A549 (cell line): ENCODE results near the gene GYG2. TPM values are rescaled to one million over a fixed set of nuclear protein-coding genes. Genes with fewer than 3 reads are reported as not detected.
A peak's percentile ranks its signal among the peaks of the same experiment; 100 is the strongest.

Source experiments
- ATAC-seq, 2 experiments: fragments of 200-7000 bp in 1 of 2; fragments of >200 bp in 1 of 2; cut with Nextera tagmentation in 1 of 2; cut with Tn5 transposase in 1 of 2; 3 replicates each; pipeline versions ENCODE4 v1.8.0 to v1.9.1; 2018 to 2020; ENCODE audit warnings: mild to moderate bottlenecking in 1 of 2, moderate library complexity in 1 of 2
- CTCF ChIA-PET: fragments of 300-600 bp; sonication (Branson Sonifier 250); formaldehyde crosslinking; extraction: SDS; loops from one replicate; lab custom pipeline; 2021; ENCODE audit warnings: antibody characterized with exemption, inconsistent platforms; lab: Yijun Ruan, JAX
- POLR2A ChIA-PET: fragments of 350-600 bp; formaldehyde crosslinking; extraction: SDS; loops from one replicate; lab custom pipeline; 2021; ENCODE audit warnings: antibody characterized with exemption, inconsistent platforms; lab: Yijun Ruan, JAX
- DNase-seq, 2 experiments: peaks; one replicate each; pipeline versions ENCODE4 v3.0.0 to v3.0.0-alpha.2; 2011 to 2016; ENCODE audit warnings: low read depth in 1 of 2, low spot score in 1 of 2
- FAIRE-seq: peaks from 2 replicates; lab custom pipeline; 2011; peaks lifted over from hg19 to GRCh38; lab: Jason Lieb, UNC
- H3K27ac ChIP-seq, 2 experiments: fragments of >200 bp; sonication (Bioruptor Twin); formaldehyde crosslinking; 3 replicates each; pipeline ENCODE4 v1.5.1; 2016 to 2017
- H3K4me1 ChIP-seq: fragments of >200 bp; sonication (Bioruptor Twin); formaldehyde crosslinking; 3 replicates; pipeline ENCODE4 v1.6.1; 2016
- H3K4me2 ChIP-seq: fragments of >200 bp; sonication (Bioruptor Twin); formaldehyde crosslinking; 3 replicates; pipeline ENCODE4 v1.6.1; 2016
- H3K4me3 ChIP-seq: fragments of >200 bp; sonication (Bioruptor Twin); formaldehyde crosslinking; 3 replicates; pipeline ENCODE4 v1.5.1; 2016
- H3K9me3 ChIP-seq: fragments of >200 bp; sonication (Bioruptor Twin); formaldehyde crosslinking; 3 replicates; pipeline ENCODE4 v1.6.1; 2016
- CHD2 ChIP-seq: fragments of 150-350 bp; IDR thresholded peaks from 2 replicates; pipeline ENCODE4 v1.6.1; 2014; ENCODE audit warnings: low read length; ENCODE audit not compliant: partially characterized antibody
- CHD4 ChIP-seq: fragments of 200-600 bp; sonication (generic); IDR thresholded peaks from 2 replicates; pipeline ENCODE4 v1.6.1; 2016; ENCODE audit warnings: antibody characterized with exemption, mild to moderate bottlenecking, borderline replicate concordance
- EHF ChIP-seq: fragments of 250-450 bp; sonication (Bioruptor Pico); IDR thresholded peaks from 2 replicates; pipeline ENCODE4 v1.5.0; 2020; ENCODE audit warnings: mild to moderate bottlenecking
- EHMT2 ChIP-seq: fragments of 200-600 bp; sonication (generic); IDR thresholded peaks from 2 replicates; pipeline ENCODE4 v1.6.1; 2016; ENCODE audit warnings: antibody characterized with exemption, low read depth, mild to moderate bottlenecking, moderate library complexity
- EP300 ChIP-seq, 2 experiments: fragments of >200 bp; sonication (Bioruptor Twin); formaldehyde crosslinking; IDR thresholded peaks; 2 replicates in 1 of 2; 3 replicates in 1 of 2; pipeline ENCODE4 v1.6.1; 2016 to 2017
- FOSL2 ChIP-seq, 2 experiments: fragments of 450-650 bp in 1 of 2; fragments of >200 bp in 1 of 2; sonication (Bioruptor Twin) in 1 of 2; formaldehyde crosslinking; IDR thresholded peaks; 2 replicates each; pipeline versions ENCODE4 v1.5.0 to v1.6.1; 2016 to 2020; ENCODE audit warnings: mild to moderate bottlenecking in 1 of 2, moderate library complexity in 1 of 2
- FOXS1 ChIP-seq: fragments of 250-450 bp; sonication (Bioruptor Pico); IDR thresholded peaks from 2 replicates; pipeline ENCODE4 v1.5.0; 2020; ENCODE audit warnings: mild to moderate bottlenecking, moderate library complexity
- GATA3 ChIP-seq: IDR thresholded peaks from 2 replicates; pipeline ENCODE4 v1.6.1; 2012; ENCODE audit warnings: borderline replicate concordance
- HMGXB4 ChIP-seq: fragments of 250-450 bp; sonication (Bioruptor Pico); IDR thresholded peaks from 2 replicates; pipeline ENCODE4 v1.5.0; 2021; ENCODE audit warnings: mild to moderate bottlenecking, moderate library complexity, borderline replicate concordance
- HOXA7 ChIP-seq: fragments of 250-450 bp; sonication (Bioruptor Pico); IDR thresholded peaks from 2 replicates; pipeline ENCODE4 v1.5.0; 2020; ENCODE audit warnings: mild to moderate bottlenecking, moderate library complexity
- KDM1A ChIP-seq: fragments of 200-600 bp; sonication (generic); IDR thresholded peaks from 2 replicates; pipeline ENCODE4 v1.6.1; 2016; ENCODE audit warnings: low read depth, mild to moderate bottlenecking
- MAFK ChIP-seq: fragments of 450-650 bp; IDR thresholded peaks from 2 replicates; pipeline ENCODE4 v1.6.1; 2014; ENCODE audit not compliant: partially characterized antibody
- NFE2L2 ChIP-seq: fragments of 150-350 bp; conservative IDR thresholded peaks from 2 replicates; pipeline ENCODE4 v1.6.1; 2014; ENCODE audit warnings: low read length
- NR3C1 ChIP-seq: fragments of >200 bp; sonication (Bioruptor Twin); formaldehyde crosslinking; IDR thresholded peaks from 3 replicates; pipeline ENCODE4 v1.6.1; 2017
- POLR2A ChIP-seq: IDR thresholded peaks from 2 replicates; pipeline ENCODE4 v1.6.1; 2012; ENCODE audit warnings: mild to moderate bottlenecking, low read length
- RARB ChIP-seq: fragments of 250-450 bp; sonication (Bioruptor Pico); IDR thresholded peaks from 2 replicates; pipeline ENCODE4 v1.8.0; 2021; ENCODE audit warnings: mild to moderate bottlenecking, moderate library complexity
- RFX5 ChIP-seq: fragments of 450-650 bp; IDR thresholded peaks from 2 replicates; pipeline ENCODE4 v1.7.1; 2014; ENCODE audit warnings: antibody characterized with exemption, mild to moderate bottlenecking, moderate library complexity
- SMC3 ChIP-seq: fragments of >200 bp; sonication (Bioruptor Twin); formaldehyde crosslinking; IDR thresholded peaks from 3 replicates; pipeline ENCODE4 v1.6.1; 2018; ENCODE audit warnings: inconsistent platforms
- ZC3H11A ChIP-seq: fragments of 450-650 bp; IDR thresholded peaks from 2 replicates; pipeline ENCODE4 v1.6.1; 2014; ENCODE audit warnings: antibody characterized with exemption, mild to moderate bottlenecking
- ZFP36 ChIP-seq: fragments of 450-650 bp; IDR thresholded peaks from 2 replicates; pipeline ENCODE4 v1.6.1; 2014; ENCODE audit warnings: borderline replicate concordance; ENCODE audit not compliant: partially characterized antibody
- ZSCAN20 ChIP-seq: fragments of 250-450 bp; sonication (Bioruptor Pico); IDR thresholded peaks from 2 replicates; pipeline ENCODE4 v1.8.0; 2022; ENCODE audit warnings: mild to moderate bottlenecking, moderate library complexity
- WGBS: methylation state at CpG from one replicate; pipeline ENCODE4 v1.1.6; 2017; ENCODE audit errors: missing lambda C conversion rate; 5-methylcytosine and 5-hydroxymethylcytosine counted together
- polyA plus RNA-seq, 4 experiments: library from polyadenylated mRNA; depleted of rRNA in 3 of 4; stranded (reverse); fragments of >200 nt; fragmentation: RNase III in 1 of 4; extraction: RNeasy Plus Mini Kit Qiagen cat#74134 plus additional on column Dnase treatment in 1 of 4; gene quantifications; 2 replicates in 3 of 4; 3 replicates in 1 of 4; pipeline ENCODE4 v1.2.3, GENCODE V29; 2011 to 2017
- TF ChIP-seq, protein P1 (sequence below): fragments of >200 bp; sonication (Bioruptor Twin); formaldehyde crosslinking; IDR thresholded peaks from 3 replicates; pipeline ENCODE4 v1.5.1; 2016

The GYG2 gene
- polyA plus RNA-seq, 2 of the 4 experiments (the other 2 are of a cell fraction): 12.7 to 14.3 TPM

GRCh38 chrX:2828959-2829411 is 255 bp downstream of the GYG2 start:
- Histone ChIP-seq H3K4me3 (peak overlapping the region; percentile 69), H3K4me2 (peak overlapping the region; percentile 71), H3K27ac (peak overlapping the region; percentile 75 to 93), H3K4me1 (no peaks in the 10 kb centered on the region; the same call in 2 of the 3 replicates), H3K9me3 (no peaks in the 10 kb centered on the region)
- FAIRE-seq (no peak), DNase-seq (no peak), ATAC-seq (peak in 1 of 2 experiments; percentile 74; a peak in 3 of 6 replicates)
- ChIA-PET POLR2A (no interaction called here), CTCF (no interaction called here)
- no CpG with 5 or more reads among the region's 44 CpGs for WGBS
- no peak for TF ChIP-seq MAFK
- no peak for TF ChIP-seq CHD2
- TF ChIP-seq ZFP36: no peak
- TF ChIP-seq CHD4: no peak
- TF ChIP-seq HMGXB4 (CRISPR knock-in tag): no peak
- TF ChIP-seq, protein P1, sequence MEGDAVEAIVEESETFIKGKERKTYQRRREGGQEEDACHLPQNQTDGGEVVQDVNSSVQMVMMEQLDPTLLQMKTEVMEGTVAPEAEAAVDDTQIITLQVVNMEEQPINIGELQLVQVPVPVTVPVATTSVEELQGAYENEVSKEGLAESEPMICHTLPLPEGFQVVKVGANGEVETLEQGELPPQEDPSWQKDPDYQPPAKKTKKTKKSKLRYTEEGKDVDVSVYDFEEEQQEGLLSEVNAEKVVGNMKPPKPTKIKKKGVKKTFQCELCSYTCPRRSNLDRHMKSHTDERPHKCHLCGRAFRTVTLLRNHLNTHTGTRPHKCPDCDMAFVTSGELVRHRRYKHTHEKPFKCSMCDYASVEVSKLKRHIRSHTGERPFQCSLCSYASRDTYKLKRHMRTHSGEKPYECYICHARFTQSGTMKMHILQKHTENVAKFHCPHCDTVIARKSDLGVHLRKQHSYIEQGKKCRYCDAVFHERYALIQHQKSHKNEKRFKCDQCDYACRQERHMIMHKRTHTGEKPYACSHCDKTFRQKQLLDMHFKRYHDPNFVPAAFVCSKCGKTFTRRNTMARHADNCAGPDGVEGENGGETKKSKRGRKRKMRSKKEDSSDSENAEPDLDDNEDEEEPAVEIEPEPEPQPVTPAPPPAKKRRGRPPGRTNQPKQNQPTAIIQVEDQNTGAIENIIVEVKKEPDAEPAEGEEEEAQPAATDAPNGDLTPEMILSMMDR: no peak
- no peak for TF ChIP-seq GATA3
- TF ChIP-seq KDM1A: no peak
- no peak for TF ChIP-seq HOXA7 (CRISPR knock-in tag)
- TF ChIP-seq SMC3: no peak
- TF ChIP-seq FOXS1 (CRISPR knock-in tag): no peak
- TF ChIP-seq RFX5: no peak
- TF ChIP-seq ZC3H11A: no peak

DNA sequence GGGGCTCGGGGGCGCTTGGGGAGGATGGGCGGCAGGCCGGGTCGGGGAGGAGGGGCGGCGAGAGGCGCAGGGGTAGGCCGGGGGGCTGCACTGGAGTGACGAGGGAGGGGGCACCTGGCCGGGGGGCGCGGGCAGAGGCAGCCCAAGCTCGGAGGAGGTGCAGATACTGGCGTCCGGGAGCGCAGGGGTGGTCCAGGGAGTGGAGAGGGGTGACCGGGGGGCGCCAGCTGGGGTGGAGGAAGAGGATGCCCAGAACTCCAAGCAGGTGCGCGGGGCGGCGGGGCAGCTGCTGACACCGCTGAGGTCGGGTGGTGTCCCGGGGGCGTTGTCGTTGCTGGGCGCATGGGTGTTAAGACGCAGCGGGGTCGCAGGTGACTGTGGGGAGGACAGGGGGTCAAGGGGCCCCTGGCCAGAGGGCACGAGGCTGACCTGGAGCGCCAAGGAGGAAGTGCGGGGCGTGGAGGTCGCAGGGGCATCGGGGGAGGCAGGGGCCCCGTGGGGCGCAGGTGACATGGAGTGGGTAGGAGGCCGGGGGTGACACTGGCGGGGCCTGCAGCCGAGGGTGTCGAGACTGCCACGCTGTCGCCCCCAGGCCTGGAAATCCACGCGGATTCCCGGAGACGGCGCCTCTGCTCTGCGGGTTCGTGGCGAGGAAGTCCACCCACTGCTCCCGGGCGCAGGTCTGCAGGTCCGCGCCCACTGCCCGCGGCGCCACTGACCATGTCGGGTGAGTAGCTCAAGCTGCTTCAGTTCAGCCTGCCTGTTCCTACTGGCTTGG is 928 bp downstream of the GYG2 start:
- Histone ChIP-seq H3K27ac (peak overlapping the region; percentile 75 to 93), H3K4me1 (no peaks in the 10 kb centered on the region; the same call in 2 of the 3 replicates), H3K4me3 (peak overlapping the region; percentile 69), H3K4me2 (peak overlapping the region; percentile 71), H3K9me3 (no peaks in the 10 kb centered on the region)
- POLR2A ChIA-PET: no interaction called here
- CTCF ChIA-PET: interaction anchor here (1.0 kb wide), 1 partner anchor 11 kb away, joined by 3 read pairs; no protein-coding TSS in a partner anchor
- 95% methylated on average over 17 of the region's 62 CpGs for whole genome bisulfite sequencing
- FAIRE-seq (no peak), ATAC-seq (no peak), DNase-seq (no peak)
- TF ChIP-seq FOSL2 (IDR thresholded peaks at IDR 0.05): no peak
- TF ChIP-seq FOSL2 (CRISPR knock-in tag; IDR thresholded peaks at IDR 0.05): no peak
- TF ChIP-seq NFE2L2: no peak
- no peak for TF ChIP-seq NR3C1
- no peak for TF ChIP-seq ZSCAN20
- no peak for TF ChIP-seq ZFP36
- TF ChIP-seq POLR2A: no peak
- TF ChIP-seq SMC3: no peak
- no peak for TF ChIP-seq EHF
- TF ChIP-seq EHMT2: no peak
- TF ChIP-seq RARB (CRISPR knock-in tag): no peak
- TF ChIP-seq ZC3H11A: no peak
- TF ChIP-seq EP300 (IDR thresholded peaks at IDR 0.05): no peak
- TF ChIP-seq, all 56 proteins: peak for 0
